HEK293 (cell line): Measurements from ENCODE around the gene CALCOCO2.

Experiments
- CTCF ChIA-PET: fragments of 350-600 bp; formaldehyde crosslinking; extraction: SDS; loops from one replicate; lab custom pipeline; 2021; ENCODE audit warnings: antibody characterized with exemption; lab: Yijun Ruan, JAX
- POLR2A ChIA-PET: fragments of 300-600 bp; formaldehyde crosslinking; extraction: SDS; loops from one replicate; lab custom pipeline; 2020; ENCODE audit warnings: antibody characterized with exemption, inconsistent platforms; lab: Yijun Ruan, JAX
- H3K27ac ChIP-seq: fragments of 200-500 bp; sonication (Bioruptor generic); 2 replicates; pipeline ENCODE4 v1.5.1; 2014; ENCODE audit warnings: low read depth, low read length, control low read depth, inconsistent platforms; ENCODE audit errors: extremely low read depth
- H3K36me3 ChIP-seq, 2 experiments: fragments of 200-500 bp in 1 of 2; sonication (Bioruptor generic) in 1 of 2; 1 replicate in 1 of 2; 2 replicates in 1 of 2; pipeline ENCODE4 v1.5.1; 2014 to 2017; ENCODE audit warnings: inconsistent platforms in 2 of 2, low read length in 2 of 2; ENCODE audit not compliant: control insufficient read depth in 2 of 2, insufficient read depth in 1 of 2
- H3K4me1 ChIP-seq: fragments of 200-500 bp; sonication (Bioruptor generic); 2 replicates; pipeline ENCODE4 v1.5.1; 2014; ENCODE audit warnings: mild to moderate bottlenecking, low read length, inconsistent platforms; ENCODE audit not compliant: control insufficient read depth, insufficient read depth
- H3K4me3 ChIP-seq: 2 replicates; pipeline ENCODE4 v1.5.1; 2011; ENCODE audit warnings: low read depth, mild to moderate bottlenecking, control low read depth, low read length, moderate library complexity
- H3K9me3 ChIP-seq: fragments of 200-500 bp; sonication (Bioruptor generic); 2 replicates; pipeline ENCODE4 v1.5.1; 2014; ENCODE audit warnings: low read depth, low read length, inconsistent platforms; ENCODE audit not compliant: control insufficient read depth, insufficient read depth
- GLIS1 ChIP-seq: fragments of 450-650 bp; formaldehyde crosslinking; IDR thresholded peaks from 2 replicates; pipeline ENCODE4 v1.5.1; 2016; ENCODE audit warnings: missing biosample characterization, missing genetic modification characterization
- KLF1 ChIP-seq: fragments of 450-650 bp; formaldehyde crosslinking; IDR thresholded peaks from 2 replicates; pipeline ENCODE4 v1.5.1; 2016; ENCODE audit warnings: missing biosample characterization, missing genetic modification characterization
- MYNN ChIP-seq: fragments of 450-650 bp; formaldehyde crosslinking; IDR thresholded peaks from 2 replicates; pipeline ENCODE4 v1.5.1; 2016; ENCODE audit warnings: missing biosample characterization, missing genetic modification characterization, borderline replicate concordance
- SP2 ChIP-seq: fragments of 450-650 bp; formaldehyde crosslinking; IDR thresholded peaks from 2 replicates; pipeline ENCODE4 v1.5.1; 2016; ENCODE audit warnings: missing biosample characterization, missing genetic modification characterization
- SP7 ChIP-seq: fragments of 450-650 bp; formaldehyde crosslinking; IDR thresholded peaks from 2 replicates; pipeline ENCODE4 v1.5.1; 2016; ENCODE audit warnings: missing biosample characterization, missing genetic modification characterization
- YY2 ChIP-seq: fragments of 450-650 bp; formaldehyde crosslinking; IDR thresholded peaks from 2 replicates; pipeline ENCODE4 v1.5.1; 2016; ENCODE audit warnings: missing biosample characterization, missing genetic modification characterization
- ZBTB48 ChIP-seq: fragments of 450-650 bp; formaldehyde crosslinking; IDR thresholded peaks from 2 replicates; pipeline ENCODE4 v1.5.1; 2016; ENCODE audit warnings: missing biosample characterization, missing genetic modification characterization
- ZBTB6 ChIP-seq: fragments of 450-650 bp; formaldehyde crosslinking; IDR thresholded peaks from 2 replicates; pipeline ENCODE4 v1.5.1; 2017; ENCODE audit warnings: missing biosample characterization, missing genetic modification characterization
- ZFP37 ChIP-seq: fragments of 450-650 bp; formaldehyde crosslinking; IDR thresholded peaks from 2 replicates; pipeline ENCODE4 v1.5.1; 2016; ENCODE audit warnings: missing biosample characterization, missing genetic modification characterization
- ZFP41 ChIP-seq: fragments of 450-650 bp; formaldehyde crosslinking; IDR thresholded peaks from 2 replicates; pipeline ENCODE4 v1.5.1; 2016; ENCODE audit warnings: missing biosample characterization, missing genetic modification characterization, borderline replicate concordance
- ZNF121 ChIP-seq: fragments of 450-650 bp; formaldehyde crosslinking; IDR thresholded peaks from 2 replicates; pipeline ENCODE4 v1.5.1; 2016; ENCODE audit warnings: missing biosample characterization, missing genetic modification characterization
- ZNF155 ChIP-seq: fragments of 450-650 bp; formaldehyde crosslinking; IDR thresholded peaks from 2 replicates; pipeline ENCODE4 v1.5.1; 2016; ENCODE audit warnings: missing biosample characterization, missing genetic modification characterization
- ZNF157 ChIP-seq: fragments of 450-650 bp; formaldehyde crosslinking; IDR thresholded peaks from 2 replicates; pipeline ENCODE4 v1.5.1; 2016; ENCODE audit warnings: missing biosample characterization, missing genetic modification characterization
- ZNF211 ChIP-seq: fragments of 450-650 bp; formaldehyde crosslinking; IDR thresholded peaks from 2 replicates; pipeline ENCODE4 v1.5.1; 2016; ENCODE audit warnings: low read depth, missing biosample characterization, missing genetic modification characterization
- ZNF221 ChIP-seq: fragments of 450-650 bp; formaldehyde crosslinking; IDR thresholded peaks from 2 replicates; pipeline ENCODE4 v1.5.1; 2017; ENCODE audit warnings: missing biosample characterization, missing genetic modification characterization, borderline replicate concordance
- ZNF280C ChIP-seq: fragments of 450-650 bp; formaldehyde crosslinking; IDR thresholded peaks from 2 replicates; pipeline ENCODE4 v1.5.1; 2016; ENCODE audit warnings: missing biosample characterization, missing genetic modification characterization
- ZNF341 ChIP-seq: fragments of 450-650 bp; formaldehyde crosslinking; IDR thresholded peaks from 2 replicates; pipeline ENCODE4; 2016; ENCODE audit warnings: low read depth, missing biosample characterization, missing genetic modification characterization
- ZNF510 ChIP-seq: fragments of 450-650 bp; formaldehyde crosslinking; IDR thresholded peaks from 2 replicates; pipeline ENCODE4 v1.5.1; 2018; ENCODE audit warnings: mild to moderate bottlenecking, missing genetic modification characterization, missing biosample characterization; ENCODE audit not compliant: insufficient replicate concordance
- ZNF555 ChIP-seq: fragments of 450-650 bp; formaldehyde crosslinking; conservative IDR thresholded peaks from 2 replicates; pipeline ENCODE4 v1.5.1; 2017; ENCODE audit warnings: missing biosample characterization, mild to moderate bottlenecking, missing genetic modification characterization, inconsistent platforms
- ZNF585B ChIP-seq: fragments of 450-650 bp; formaldehyde crosslinking; IDR thresholded peaks from 2 replicates; pipeline ENCODE4 v1.5.1; 2016; ENCODE audit warnings: missing biosample characterization, missing genetic modification characterization
- ZNF623 ChIP-seq: fragments of 450-650 bp; formaldehyde crosslinking; IDR thresholded peaks from 2 replicates; pipeline ENCODE4 v1.5.1; 2016; ENCODE audit warnings: missing biosample characterization, missing genetic modification characterization
- ZNF658 ChIP-seq: fragments of 450-650 bp; formaldehyde crosslinking; IDR thresholded peaks from 2 replicates; pipeline ENCODE4; 2016; ENCODE audit warnings: missing biosample characterization, missing genetic modification characterization
- ZNF704 ChIP-seq: fragments of 450-650 bp; formaldehyde crosslinking; IDR thresholded peaks from 2 replicates; pipeline ENCODE4 v1.5.1; 2016; ENCODE audit warnings: missing biosample characterization, missing genetic modification characterization
- ZNF768 ChIP-seq: fragments of 450-650 bp; formaldehyde crosslinking; IDR thresholded peaks from 2 replicates; pipeline ENCODE4 v1.5.1; 2018; ENCODE audit warnings: missing biosample characterization, mild to moderate bottlenecking, missing genetic modification characterization

The CALCOCO2 gene

GRCh38 chr17:48868916-48869500, 38.2 kb downstream of the CALCOCO2 start (continued):
- TF ChIP-seq ZNF704 (tag by site-specific recombination): no peak
- no peak for TF ChIP-seq ZNF768 (tag by site-specific recombination)
- TF ChIP-seq ZNF658 (tag by site-specific recombination): no peak
- TF ChIP-seq ZNF280C (tag by site-specific recombination): no peak
- no peak for TF ChIP-seq ZNF623 (tag by site-specific recombination)
- no peak for TF ChIP-seq ZNF585B (tag by site-specific recombination)
- TF ChIP-seq GLIS1: peak; percentile 78
- TF ChIP-seq SP7: no peak
- TF ChIP-seq ZFP41 (tag by site-specific recombination): no peak
- TF ChIP-seq MYNN (tag by site-specific recombination): no peak
- no peak for TF ChIP-seq ZNF155
- no peak for TF ChIP-seq ZBTB6 (tag by site-specific recombination)
- TF ChIP-seq ZNF121: no peak
- no peak for TF ChIP-seq ZBTB48 (tag by site-specific recombination)

- H3K36me3 ChIP-seq: peaks cover 0 to 7% of the 10 kb centered on the region in 2 experiments; a peak in 2 of 3 replicates
- CTCF ChIA-PET: interaction anchor here (0.9 to 14.7 kb wide), 8 partner anchors 9 to 198 kb away, joined by 4 to 336 read pairs (median 6); no protein-coding TSS in a partner anchor
- H3K4me3 ChIP-seq: no peak overlapping the region
- no peaks in the 10 kb centered on the region for H3K4me1 ChIP-seq
- POLR2A ChIA-PET: no interaction called here
- H3K27ac ChIP-seq: no peak overlapping the region
- H3K9me3 ChIP-seq: no peaks in the 10 kb centered on the region
- TF ChIP-seq SP7 (peak; percentile 79; the same call in 1 of the 2 replicates), KLF1 (tag by site-specific recombination) (peak; percentile 53), YY2 (0 out of 2 replicates have a peak, but pooled peaks have one; percentile 7), ZNF341 (no peak), ZNF157 (no peak)
Observed at GRCh38 chr17:48869821-48870318, 39.0 kb downstream of the CALCOCO2 start.

- ChIA-PET CTCF (interaction anchor here (0.7 to 14.7 kb wide), 10 partner anchors 8 to 196 kb away, joined by 3 to 336 read pairs (median 5); no protein-coding TSS in a partner anchor), POLR2A (no interaction called here)
- Histone ChIP-seq H3K4me1 (no peaks in the 10 kb centered on the region), H3K9me3 (no peaks in the 10 kb centered on the region), H3K27ac (no peak overlapping the region), H3K4me3 (no peak overlapping the region), H3K36me3 (peaks cover 0 to 3% of the 10 kb centered on the region in 2 experiments; a peak in 1 of 3 replicates)
- TF ChIP-seq ZFP37 (tag by site-specific recombination) (no peak), ZNF555 (no peak), ZNF510 (no peak), ZNF157 (no peak), SP2 (tag by site-specific recombination) (no peak), ZNF221 (tag by site-specific recombination) (no peak), ZNF211 (no peak), ZNF155 (no peak)
Observed at GRCh38 chr17:48871035-48871550, 40.3 kb downstream of the CALCOCO2 start.
